DMS153 (cell line): ENCODE results near the gene KLF4.
A peak's percentile ranks its signal among the peaks of the same experiment; 100 is the strongest.

ENCODE experiments used
- DNase-seq: peaks from one replicate; lab custom pipeline; 2025; lab: John Stamatoyannopoulos, UW

Gene KLF4

DNA sequence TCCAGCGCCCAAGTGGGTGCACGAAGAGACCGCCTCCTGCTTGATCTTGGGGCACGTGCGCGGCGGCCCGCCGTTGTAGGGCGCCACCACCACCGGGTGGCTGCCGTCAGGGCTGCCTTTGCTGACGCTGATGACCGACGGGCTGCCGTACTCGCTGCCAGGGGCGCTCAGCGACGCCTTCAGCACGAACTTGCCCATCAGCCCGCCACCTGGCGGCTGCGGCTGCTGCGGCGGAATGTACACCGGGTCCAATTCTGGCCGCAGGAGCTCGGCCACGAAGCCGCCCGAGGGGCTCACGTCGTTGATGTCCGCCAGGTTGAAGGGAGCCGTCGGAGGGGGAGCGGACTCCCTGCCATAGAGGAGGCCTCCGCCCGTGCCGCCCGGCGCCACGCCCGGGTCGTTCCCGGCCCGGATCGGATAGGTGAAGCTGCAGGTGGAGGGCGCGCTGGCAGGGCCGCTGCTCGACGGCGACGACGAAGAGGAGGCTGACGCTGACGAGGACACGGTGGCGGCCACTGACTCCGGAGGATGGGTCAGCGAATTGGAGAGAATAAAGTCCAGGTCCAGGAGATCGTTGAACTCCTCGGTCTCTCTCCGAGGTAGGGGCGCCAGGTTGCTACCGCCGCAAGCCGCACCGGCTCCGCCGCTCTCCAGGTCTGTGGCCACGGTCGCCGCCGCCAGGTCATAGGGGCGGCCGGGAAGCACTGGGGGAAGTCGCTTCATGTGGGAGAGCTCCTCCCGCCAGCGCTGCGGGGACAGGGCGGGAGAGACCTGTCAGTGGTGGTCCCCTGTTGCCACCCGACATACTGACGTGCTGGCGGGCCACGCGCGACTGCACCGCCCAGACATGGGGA is 1.8 kb downstream of the KLF4 start:
- no peak for DNase-seq

GRCh38 chr9:107486674-107487520 is 2.7 kb downstream of the KLF4 start:
- no peak for DNase-seq

- no peak for DNase-seq
These were observed 4.0 kb downstream of the KLF4 start for GRCh38 chr9:107485458-107486043.

DNA sequence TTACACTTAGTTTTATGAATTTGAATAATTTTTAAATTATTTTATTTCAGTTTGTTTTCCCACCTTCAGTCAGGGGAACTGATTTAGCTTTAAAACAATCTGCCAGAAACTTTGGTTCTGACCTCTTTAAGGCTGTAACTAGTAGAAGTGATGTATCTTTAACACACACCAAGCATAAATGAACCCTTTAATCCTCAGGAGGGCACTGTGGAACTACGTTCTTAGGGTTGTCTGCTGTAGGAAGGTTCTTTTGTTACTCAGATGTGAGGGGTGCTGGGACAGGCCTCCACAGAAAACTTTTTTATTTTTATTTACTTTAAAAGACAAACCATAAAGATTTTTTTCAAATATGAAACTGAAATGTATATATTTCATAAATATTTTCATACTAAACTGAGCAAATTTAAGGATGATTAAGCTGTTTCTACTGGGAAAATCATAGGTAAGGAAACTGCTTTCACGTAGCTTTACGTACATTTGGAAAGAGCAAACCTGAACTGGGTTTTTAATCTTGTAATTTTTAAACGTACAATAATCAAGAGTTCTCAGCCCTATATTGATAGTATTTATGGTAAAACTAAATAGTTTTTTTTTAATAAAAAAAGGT is 5.3 kb downstream of the KLF4 start:
- peak; percentile 71 for DNase-seq

GRCh38 chr9:107483666-107484065 is 5.9 kb downstream of the KLF4 start:
- no peak for DNase-seq

DNA sequence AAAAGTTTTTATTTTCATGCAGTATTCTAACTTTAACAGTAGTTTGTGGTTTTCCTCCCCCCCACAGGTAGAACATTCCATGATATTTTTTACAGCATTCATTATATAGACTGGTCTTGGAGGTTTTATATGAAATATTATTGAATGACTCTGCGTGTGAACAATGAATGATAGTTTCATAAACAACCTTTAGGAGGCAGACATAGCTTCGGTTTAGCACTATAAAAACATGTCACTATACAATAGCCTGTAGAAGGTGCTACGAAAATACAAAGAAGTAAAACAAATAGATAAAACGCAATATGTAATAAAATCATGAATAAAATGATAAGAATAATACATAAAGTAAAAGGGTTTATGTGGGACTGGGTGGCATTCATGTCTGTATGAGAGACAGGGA is 8.5 kb downstream of the KLF4 start:
- peak; percentile 59 for DNase-seq

GRCh38 chr9:107480386-107480789 is 9.2 kb downstream of the KLF4 start:
- DNase-seq: peak; percentile 11

DNA sequence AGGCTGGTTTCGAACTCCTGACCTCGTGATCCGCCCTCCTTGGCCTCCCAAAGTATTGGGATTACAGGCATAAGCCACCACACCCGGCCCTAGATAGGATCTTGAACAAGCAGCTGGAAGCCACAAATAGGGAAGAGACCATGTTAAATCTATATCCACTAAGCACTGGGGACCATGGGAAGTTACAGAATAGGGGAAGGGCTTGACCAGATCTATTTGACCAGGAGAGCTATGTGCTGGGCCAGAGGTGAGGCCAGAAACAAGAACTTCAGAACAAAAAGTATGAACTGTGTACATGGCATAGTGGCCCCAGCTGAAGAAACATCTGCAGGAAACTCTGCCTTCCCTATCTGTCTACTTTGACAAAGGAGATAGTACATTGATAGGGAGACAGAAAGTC is 10.8 kb downstream of the KLF4 start:
- DNase-seq: no peak

GRCh38 chr9:107474124-107474523 is 15.4 kb downstream of the KLF4 start:
- DNase-seq: no peak

DNA sequence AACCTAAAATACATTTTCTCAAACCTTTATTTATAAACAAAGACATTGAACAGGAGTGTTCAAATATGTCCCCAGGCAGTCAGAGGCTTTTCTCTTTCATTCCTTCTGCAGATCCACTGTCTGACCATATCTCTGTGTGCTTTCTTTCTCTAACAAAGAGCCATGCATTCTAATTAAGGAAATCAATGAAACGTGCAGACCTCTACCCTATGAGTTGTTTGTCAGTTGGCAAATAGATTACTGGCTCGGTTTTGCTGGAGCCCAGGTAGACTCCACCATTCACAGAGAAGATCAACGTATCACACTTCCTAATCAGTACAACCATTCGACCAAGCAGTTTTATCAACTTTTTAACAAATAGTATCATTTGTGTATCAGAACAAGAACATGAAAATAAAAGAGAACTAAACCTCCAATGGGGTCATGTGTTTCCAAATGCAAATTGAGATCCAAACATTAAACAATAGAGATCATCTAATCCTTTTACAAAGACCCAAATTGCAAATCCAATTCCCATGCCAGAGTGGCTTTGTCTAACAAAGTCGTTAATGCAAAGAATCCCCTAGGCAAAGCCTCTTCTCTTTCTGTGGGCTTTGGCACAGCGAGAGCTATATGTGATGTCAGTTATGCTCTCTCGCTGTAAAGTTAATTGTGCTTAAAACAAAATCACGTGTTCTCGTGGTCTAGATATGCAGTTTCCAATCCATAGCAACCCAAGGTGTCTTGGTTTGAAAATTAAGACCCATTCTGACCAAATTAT is 16.8 kb downstream of the KLF4 start:
- peak; percentile 64 for DNase-seq

GRCh38 chr9:107471552-107471951 is 18.0 kb downstream of the KLF4 start:
- DNase-seq: no peak

- DNase-seq: no peak
These were observed 22.2 kb downstream of the KLF4 start for GRCh38 chr9:107467416-107467815.

DNA sequence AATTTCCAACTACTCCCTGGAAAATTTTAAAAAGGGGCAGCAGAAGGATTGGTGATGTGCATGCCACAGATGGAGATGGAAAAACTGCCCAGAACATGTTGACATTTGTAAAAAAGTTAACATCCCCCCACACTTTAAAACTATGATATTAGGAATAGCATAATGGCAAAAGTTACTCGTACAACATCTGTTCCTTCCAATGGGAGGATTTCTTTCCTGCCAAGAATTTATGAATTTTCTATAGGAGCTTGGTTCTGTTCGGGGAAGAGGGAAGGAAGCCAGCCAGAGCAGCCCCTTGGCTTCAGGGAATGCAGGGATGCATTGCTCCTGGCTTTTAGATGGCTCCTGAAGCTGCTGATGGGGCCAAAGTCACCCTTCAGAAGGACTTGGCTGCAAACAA is 22.7 kb downstream of the KLF4 start:
- DNase-seq: no peak

GRCh38 chr9:107465467-107466451 is 23.8 kb downstream of the KLF4 start:
- no peak for DNase-seq

GRCh38 chr9:107464516-107464915 is 25.1 kb downstream of the KLF4 start:
- DNase-seq: no peak

DNA sequence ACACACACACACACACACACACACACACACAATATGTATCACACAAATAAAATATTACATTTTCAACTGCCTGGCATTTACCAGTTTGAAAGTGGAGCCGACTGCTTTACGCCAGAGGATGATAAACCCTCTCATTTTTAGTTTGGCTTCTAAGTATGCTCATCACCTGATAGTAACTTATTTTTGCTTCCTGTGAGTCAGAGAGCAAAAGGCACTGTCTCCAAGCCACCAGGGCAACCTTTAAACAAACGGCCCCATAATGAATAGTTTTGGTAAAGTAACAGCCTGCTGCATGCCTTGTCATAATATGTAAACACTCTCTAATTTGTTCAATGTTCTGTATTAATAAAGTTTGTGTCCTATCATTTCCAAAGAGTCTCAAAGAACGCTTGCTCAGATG is 26.9 kb downstream of the KLF4 start:
- DNase-seq: no peak

GRCh38 chr9:107460153-107461023 is 29.2 kb downstream of the KLF4 start:
- DNase-seq: no peak

DNA sequence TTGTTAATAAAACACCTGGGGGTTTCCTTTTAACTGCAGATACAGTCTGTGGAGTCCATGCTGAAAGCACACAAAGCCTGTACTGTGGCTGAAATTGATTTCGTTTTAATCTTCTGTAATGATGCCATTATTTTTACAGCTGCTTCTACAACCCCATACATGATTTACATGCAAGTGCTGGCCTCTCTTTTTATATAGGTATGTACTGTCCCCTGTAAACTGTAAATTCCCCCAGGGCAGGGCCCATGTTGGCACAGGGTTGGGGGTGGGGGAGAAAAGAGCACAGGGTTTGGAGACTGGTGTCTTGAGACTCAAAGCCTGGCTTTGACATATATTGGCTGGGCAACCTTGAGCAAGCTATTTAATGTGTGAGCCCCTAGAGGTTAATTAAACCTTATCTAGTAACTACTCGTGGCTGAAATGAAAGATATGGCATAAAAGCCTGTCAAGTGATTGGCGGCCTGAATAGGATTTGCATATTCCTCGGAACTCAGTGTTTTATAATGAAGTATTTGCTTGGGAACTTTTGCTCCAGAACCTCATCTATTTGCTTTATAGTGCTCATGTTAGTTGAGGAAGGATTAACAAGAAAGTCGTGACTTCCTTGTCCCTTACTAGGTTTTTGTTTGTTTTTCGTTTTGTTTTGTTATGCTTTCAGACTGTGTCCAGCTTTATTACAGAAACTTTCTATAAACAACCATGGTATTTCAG is 34.0 kb downstream of the KLF4 start:
- peak; percentile 14 for DNase-seq

GRCh38 chr9:107453479-107453878 is 36.1 kb downstream of the KLF4 start:
- DNase-seq: no peak
